DMS 273 (cell line): ENCODE results near the gene BCLAF1.
"Not testable (repeated sequence)": the region's sequence is repeated elsewhere in the genome, so short reads cannot be mapped to it uniquely, and the experiment has no call there.

Experiments
- DNase-seq: peaks from one replicate; lab custom pipeline; 2025; ENCODE audit not compliant: unreplicated experiment; lab: John Stamatoyannopoulos, UW

Gene BCLAF1

DNA sequence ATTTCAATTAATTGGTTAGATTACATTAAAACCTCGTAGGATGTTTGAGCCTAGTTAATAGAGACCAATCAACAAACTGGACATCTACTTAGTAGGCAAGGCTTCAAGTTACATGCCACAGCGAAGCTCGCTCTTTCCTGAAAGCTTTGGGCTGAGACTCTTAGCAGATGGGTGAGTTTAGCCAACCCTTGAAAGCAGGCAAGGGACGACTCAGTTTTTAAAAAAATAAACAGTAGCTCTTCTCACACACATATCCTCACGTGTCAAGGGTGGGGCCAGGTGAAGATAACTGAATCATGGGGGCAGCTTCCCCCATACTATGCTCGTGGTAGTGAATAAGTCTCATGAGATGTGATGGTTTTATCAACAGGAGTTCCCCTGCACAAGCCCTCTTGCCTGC, 40.3 kb downstream of the BCLAF1 start:
- peak; percentile 42 for DNase-seq

DNA sequence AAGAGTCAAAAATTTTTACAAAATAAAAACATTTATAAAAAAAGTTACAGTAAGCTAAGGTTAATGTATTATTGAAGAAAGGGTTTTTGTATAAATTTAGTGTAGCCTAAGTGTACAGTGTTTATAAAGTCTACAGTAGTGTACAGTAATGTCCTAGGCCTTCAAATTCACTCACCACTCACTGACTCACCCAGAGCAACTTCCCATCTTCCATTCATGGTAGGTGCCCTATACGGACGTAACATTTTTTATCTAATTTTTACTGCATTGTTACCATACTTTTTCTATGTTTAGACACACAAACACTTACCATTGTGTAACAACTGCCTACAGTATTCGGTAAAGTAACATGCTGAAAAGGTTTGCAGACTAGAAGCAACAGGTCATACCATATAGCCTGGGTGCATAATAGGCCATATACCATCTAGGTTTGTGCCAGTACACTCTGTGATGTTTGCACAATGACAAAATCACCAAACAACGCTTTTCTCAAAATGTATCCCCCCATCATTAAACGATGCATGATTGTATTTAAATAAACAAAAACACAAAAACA, 45.5 kb downstream of the BCLAF1 start:
- no peak for DNase-seq

DNA sequence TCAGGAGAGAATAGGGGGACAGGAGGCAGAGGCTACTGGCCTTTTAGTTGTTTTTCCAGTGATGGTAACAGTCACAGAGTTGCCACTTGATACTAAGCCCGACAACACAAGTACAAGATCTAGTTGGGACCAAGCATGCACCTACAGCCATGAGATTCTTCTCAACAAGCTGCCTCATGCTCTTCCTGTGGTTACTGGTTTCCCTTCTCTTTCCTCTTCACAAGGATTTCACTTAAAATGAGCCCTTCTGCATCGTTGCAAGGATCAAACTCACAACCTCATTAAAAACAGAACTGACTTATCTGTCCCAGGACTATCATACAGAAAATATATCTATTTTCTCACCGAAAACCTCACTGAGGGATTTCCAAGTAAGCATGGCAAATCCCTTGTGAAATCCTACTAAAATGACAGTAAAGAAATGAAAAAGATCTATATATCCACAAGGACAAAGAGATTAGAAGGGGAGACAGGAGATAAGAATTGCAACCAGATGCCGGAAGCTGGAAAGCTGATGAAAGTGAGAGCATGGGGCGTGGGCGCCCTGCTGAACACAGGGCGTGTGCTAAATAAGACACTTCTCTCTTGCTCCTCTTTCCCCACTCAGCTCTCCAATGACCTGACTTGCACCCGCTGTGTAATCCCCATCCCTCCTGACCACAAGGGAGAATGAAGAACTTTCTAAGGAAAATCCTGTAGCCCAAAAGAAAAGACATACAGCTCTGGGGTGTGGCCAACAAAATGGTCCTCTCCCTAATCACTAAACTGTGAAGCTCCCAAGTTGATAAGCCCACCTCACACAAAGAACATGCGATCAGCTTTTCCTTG, 53.0 kb downstream of the BCLAF1 start:
- DNase-seq = no peak

- DNase-seq = no peak
Measured at GRCh38 chr6:136235233-136235564, 54.4 kb downstream of the BCLAF1 start.

DNA sequence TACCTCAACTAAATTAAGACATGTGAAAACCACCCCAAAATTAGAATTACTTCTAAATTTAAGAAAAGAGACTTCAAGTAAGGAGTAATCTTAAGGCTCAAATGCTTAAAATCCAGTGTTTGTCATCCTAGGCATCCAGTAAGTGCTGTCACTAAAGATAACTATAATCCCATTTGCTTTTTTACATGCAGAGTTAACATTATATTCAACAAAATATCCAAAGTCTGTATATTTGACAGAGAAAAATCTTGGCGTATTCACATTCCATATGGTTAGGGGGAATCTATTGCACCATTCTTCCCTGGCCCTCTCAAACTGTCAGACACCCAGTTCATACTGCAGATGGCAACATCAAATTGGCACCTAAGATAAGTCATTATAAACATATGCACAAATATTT, 56.9 kb downstream of the BCLAF1 start:
- no peak for DNase-seq

DNA sequence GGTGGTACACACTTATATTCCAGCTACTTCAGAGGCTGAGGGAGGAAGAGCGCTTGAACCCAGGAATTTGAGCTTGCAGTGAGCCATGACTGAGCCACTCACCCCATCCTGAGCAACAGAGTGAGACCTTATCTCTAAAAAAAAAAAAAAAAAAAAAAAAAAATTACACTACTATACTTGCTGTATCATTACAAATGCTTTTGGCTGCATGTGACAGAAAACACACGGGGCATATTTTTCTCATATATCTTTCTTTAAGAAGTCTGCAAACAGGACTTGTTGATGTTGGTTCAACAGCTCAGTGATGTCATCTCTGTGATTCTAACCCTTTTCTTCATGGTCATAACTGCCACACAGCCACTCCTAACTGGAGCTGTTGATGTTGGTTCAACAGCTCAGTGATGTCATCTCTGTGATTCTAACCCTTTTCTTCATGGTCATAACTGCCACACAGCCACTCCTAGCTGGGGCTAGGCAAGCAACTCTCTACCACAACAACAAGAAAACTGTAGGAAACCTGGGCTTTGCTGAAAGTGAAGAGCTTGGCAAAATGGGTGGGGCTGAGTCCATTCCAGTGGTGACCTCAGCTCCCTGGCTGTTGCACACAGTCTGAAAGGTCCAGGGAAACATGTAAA, 59.3 kb downstream of the BCLAF1 start:
- no peak for DNase-seq

GRCh38 chr6:136228814-136229213, 60.8 kb downstream of the BCLAF1 start:
- DNase-seq = no peak

DNA sequence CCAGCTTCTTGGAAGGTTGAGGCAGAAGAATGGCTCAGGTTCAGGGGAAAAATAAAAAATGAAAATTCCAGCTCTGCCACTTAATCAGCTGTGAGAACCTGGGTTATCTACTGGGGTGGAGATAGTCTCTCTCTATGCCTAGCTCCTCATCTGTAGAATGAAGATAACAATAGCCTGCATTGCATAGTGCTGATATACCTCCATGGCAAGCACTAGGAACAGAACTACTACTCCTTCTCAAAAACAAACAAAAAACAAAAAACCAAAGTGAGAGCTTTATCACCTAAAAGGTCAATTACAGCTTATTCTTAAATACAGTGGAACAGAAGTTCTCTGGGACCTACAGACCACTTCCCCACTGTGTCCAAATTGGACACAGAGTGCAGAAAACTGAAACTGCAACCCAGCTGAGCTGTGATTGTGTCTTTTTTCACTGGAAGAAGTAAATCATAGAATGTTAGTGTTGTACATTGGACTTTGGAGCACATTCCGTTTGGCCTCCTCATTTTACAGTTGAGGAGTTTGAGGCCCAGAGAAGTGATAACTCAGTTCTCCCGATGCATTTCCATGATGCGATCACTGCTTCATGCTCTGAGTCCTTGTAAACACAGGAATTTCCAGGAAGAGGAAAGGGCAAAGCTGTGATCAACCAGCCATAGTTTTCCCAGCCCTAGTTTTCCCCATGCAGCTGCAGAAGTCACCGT, 62.8 kb downstream of the BCLAF1 start:
- no peak for DNase-seq

DNA sequence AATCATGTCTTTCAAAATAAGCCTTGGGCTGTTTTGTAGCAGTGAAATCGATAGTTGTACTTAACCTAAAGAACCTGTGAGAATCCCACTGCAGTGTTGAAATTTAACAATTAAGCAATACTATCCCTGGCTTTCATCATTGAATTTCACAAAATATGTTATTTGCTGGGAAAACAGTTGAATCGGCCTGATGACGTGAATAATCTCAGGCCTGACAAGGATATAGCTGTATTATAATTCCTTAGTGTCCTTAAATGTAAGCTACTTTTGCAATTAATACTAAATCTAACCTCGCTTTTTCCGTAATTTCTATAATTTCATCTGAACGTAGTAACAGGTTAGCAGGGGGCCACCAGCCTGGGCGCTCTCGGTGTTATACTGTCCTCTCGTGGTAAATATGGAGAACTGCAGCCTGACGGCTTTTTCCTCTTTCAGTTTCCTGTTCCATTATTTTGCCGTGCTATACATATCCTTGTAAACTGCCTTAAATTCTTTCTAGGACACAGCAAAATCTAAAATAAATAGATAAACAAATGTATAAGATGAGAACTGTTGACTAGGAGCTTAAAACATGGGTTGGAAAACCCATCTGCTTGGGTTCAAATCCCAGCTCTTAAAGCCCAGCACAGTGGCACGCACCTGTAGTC, 63.5 kb downstream of the BCLAF1 start:
- peak; percentile 71 for DNase-seq

DNA sequence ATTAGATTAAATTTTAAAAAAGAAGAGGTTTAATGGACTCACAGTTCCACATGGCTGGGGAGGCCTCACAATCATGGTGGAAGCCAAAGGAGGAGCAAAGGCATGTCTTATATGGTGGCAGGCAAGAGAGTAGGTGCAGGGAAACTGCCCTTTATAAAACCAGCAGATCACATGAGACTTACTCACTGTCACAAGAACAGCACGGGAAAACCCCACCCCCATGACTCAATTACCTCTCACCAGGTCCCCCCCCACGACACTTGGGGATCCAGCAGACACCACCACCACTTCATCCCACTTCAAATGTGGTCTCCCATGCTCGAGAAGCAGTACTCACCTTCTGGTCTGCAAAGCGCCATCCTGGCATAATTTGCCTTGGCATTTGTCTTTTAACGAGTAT, 64.2 kb downstream of the BCLAF1 start:
- peak; percentile 11 for DNase-seq

GRCh38 chr6:136224974-136225373, 64.7 kb downstream of the BCLAF1 start:
- DNase-seq = not testable (repeated sequence)

DNA sequence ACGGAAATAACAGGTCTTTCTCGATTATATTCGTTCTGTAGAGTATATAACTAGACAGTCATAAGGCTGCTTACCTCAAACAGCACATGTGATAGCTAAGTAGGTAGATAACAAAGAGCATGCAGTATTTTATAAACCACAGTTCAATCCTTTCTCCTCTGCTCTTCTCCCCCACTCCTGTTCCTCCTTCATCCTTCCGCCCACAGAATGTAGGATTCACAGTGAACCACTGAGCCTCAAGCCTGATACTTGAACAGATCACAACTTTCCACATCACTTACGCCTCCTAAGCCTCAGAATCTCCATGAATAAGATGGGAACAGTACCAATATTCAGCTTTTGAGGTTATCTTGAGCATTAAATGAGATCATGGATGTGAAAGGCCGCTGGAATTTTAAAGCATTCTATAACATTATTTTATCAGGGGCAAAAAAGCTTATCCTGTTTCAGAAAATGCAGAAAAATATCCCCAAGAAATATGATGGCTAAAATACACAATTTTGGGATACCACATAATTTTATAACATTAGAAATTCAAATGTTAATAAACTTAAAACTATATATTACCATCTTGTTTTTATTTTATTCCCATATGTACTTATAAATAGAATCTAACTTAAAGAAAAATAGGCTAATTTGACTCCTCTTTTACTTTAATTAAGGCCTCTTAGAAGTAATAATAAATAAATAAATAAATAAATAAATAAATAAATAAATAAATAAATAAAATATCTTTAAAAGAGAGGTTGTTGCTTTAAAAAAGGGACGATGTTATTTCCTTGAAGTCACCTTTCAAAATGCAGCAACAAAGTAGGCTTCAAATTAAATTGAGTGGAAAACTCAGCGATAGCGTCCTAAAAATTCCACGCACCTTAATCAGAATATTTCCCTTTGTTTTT, 72.9 kb downstream of the BCLAF1 start:
- no peak for DNase-seq

DNA sequence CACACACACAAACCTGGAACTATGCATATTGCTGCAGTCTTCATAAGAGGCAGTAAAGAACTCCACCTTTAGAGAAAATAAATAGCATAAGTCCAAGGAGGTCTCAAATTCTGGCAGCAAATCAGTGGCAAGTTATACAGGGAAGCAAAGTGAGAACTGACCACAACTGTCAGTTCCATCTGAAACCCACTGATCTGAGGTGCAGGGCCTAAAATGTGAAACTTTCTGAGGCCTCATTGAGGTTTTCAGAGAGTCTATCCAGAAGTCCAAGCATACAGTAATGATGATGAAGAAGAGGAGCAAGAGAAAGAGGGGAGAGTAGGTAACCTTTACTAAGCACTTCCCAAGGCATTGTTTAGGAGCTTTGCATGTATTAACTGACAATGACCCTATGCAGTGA, 75.8 kb downstream of the BCLAF1 start:
- DNase-seq = no peak

DNA sequence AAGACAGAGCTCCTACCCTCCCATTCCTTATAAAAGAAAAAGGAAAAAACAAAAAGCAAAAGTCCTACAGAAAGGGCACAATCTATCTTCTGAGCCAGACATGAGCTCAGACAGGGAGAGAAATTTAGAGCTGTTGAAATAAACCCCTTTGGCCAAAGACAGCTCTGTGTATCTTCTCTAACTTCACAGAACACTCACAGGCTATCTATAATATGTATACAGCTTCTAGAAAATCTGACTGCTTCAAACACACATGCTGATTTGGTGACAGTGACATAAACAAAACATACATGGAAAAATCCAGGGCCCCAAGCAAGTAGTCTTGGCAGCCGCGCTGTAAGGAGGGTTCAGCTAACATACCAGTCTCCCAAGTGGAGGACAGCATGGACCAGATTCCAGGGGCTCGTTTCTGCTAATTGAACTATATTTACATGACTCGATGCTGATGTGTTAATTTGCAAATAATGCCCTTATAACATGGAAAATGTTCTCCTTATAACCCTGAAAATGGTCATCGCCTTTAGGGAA, 76.6 kb downstream of the BCLAF1 start:
- no peak for DNase-seq

DNA sequence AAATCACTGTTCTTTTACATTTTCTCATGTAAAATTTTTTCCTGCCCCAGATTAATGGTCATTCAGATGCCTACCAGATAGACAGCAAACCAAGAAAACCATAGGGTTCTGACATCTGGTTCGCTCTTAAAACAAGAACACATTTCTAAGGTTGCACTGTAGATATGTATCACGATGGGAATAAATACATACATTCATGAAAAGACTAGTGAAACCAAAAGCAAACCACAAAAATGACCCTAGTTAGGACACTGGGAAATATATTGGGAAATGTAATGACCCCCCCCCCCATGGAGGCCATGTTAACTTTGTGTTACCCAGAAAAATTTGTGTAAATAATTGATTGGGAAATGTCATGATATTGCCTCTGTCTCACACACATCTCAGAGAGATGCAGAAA, 77.0 kb downstream of the BCLAF1 start:
- no peak for DNase-seq

GRCh38 chr6:136210398-136211165, 79.1 kb downstream of the BCLAF1 start:
- no peak for DNase-seq

DNA sequence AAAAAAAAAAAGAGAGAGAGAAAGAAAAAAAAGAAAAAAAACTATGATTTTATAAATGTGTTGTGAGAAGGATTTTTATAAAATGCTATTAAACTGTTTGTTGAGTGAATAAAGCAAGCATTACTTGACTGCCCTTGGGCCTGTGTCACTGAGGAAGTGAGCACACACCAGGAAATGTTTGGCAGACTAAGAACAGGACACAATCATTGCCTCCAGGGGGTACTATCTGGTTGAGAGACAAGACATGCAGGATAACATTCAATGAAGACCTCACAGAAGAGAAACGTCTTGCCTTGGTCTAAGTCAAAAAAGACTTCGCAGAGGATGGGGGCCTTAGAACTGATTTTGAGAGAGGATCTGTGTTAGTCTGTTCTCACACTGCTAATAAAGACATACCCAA, 80.2 kb downstream of the BCLAF1 start:
- no peak for DNase-seq

- no peak for DNase-seq
Measured at GRCh38 chr6:136208783-136209182, 80.9 kb downstream of the BCLAF1 start.
